ENCODE results near the gene DPH1.

DNA sequence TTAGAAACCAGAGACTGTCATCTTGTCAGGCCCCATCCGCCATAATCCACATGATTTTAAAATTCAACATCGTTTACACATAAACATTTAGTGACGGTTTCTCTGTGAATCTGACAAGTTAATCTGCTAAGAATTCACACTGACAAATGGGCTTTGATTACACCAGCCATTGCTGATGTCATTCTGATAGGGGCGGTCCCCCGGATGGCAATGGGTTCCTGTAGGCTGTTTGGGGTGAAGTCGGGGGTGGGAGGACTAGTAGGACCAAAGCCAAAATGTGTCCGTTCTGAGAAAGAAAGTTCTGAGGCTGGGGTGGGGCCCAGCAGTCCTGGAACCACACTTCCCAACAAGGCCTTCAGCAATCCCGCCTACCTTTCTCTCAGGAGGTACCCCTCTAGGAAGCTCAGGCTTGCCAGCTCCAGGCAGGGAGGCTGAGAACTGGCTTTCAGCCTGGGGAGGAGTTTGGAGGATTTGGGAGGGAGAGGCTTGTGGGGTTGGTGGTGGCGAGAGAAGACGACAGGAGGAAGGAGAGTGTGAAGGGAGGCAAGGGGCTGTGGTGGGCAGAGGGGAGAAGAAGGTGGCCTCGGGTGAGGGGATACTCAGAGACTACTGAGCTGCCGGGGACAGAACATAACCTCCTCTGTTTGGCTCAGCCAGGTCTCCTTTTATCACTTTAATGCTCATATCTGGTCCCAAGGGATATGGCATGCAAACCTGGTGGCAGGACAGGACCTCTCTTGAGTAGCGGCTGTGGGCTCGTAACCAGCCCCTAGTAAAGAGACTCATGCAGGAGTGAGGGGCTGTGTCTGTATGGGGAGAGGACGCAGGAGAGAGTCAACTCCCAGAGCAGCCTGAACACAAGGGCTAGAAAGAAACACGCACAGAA, 33.6 kb downstream of the DPH1 start:
- TF ChIP-seq POLR2A (IDR thresholded peaks at IDR 0.05): no peak
- TF ChIP-seq, protein P1, sequence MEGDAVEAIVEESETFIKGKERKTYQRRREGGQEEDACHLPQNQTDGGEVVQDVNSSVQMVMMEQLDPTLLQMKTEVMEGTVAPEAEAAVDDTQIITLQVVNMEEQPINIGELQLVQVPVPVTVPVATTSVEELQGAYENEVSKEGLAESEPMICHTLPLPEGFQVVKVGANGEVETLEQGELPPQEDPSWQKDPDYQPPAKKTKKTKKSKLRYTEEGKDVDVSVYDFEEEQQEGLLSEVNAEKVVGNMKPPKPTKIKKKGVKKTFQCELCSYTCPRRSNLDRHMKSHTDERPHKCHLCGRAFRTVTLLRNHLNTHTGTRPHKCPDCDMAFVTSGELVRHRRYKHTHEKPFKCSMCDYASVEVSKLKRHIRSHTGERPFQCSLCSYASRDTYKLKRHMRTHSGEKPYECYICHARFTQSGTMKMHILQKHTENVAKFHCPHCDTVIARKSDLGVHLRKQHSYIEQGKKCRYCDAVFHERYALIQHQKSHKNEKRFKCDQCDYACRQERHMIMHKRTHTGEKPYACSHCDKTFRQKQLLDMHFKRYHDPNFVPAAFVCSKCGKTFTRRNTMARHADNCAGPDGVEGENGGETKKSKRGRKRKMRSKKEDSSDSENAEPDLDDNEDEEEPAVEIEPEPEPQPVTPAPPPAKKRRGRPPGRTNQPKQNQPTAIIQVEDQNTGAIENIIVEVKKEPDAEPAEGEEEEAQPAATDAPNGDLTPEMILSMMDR (IDR thresholded peaks at IDR 0.05): no peak
- TF ChIP-seq EP300 (IDR thresholded peaks at IDR 0.05): no peak
